ENCODE data around the gene NUMBL.

NUMBL gene

GRCh38 chr19:40688987-40689338 is 1.5 kb downstream of the NUMBL start:
- no peak for DNase-seq

- no peak for DNase-seq
These were observed 2.1 kb downstream of the NUMBL start for GRCh38 chr19:40688309-40688708.

- DNase-seq, result no peak
These were observed 2.9 kb downstream of the NUMBL start for GRCh38 chr19:40687525-40688016.

- no peak for DNase-seq
These were observed 3.4 kb downstream of the NUMBL start for GRCh38 chr19:40686882-40687524.

- DNase-seq, result no peak
These were observed 4.9 kb downstream of the NUMBL start for GRCh38 chr19:40685563-40685962.

GRCh38 chr19:40685016-40685526 is 5.4 kb downstream of the NUMBL start:
- DNase-seq, result no peak

- DNase-seq, result no peak
These were observed 6.2 kb downstream of the NUMBL start for GRCh38 chr19:40684280-40684679.

GRCh38 chr19:40683437-40683836 is 7.0 kb downstream of the NUMBL start:
- no peak for DNase-seq

- no peak for DNase-seq
These were observed 8.0 kb downstream of the NUMBL start for GRCh38 chr19:40682431-40682964.

GRCh38 chr19:40681039-40681438 is 9.4 kb downstream of the NUMBL start:
- DNase-seq, result no peak

GRCh38 chr19:40677156-40677555 is 13.3 kb downstream of the NUMBL start:
- DNase-seq, result no peak

- DNase-seq, result no peak
These were observed 16.2 kb downstream of the NUMBL start for GRCh38 chr19:40674291-40674690.

- DNase-seq, result no peak
These were observed 17.1 kb downstream of the NUMBL start for GRCh38 chr19:40673397-40673796.

GRCh38 chr19:40672573-40673299 is 17.7 kb downstream of the NUMBL start:
- DNase-seq, result no peak

- DNase-seq, result no peak
These were observed 18.4 kb downstream of the NUMBL start for GRCh38 chr19:40672038-40672437.

- no peak for DNase-seq
These were observed 19.0 kb downstream of the NUMBL start for GRCh38 chr19:40671404-40671803.

- DNase-seq, result no peak
These were observed 21.3 kb downstream of the NUMBL start for GRCh38 chr19:40668991-40669614.

GRCh38 chr19:40667602-40668001 is 22.8 kb downstream of the NUMBL start:
- no peak for DNase-seq

- no peak for DNase-seq
These were observed 23.5 kb downstream of the NUMBL start for GRCh38 chr19:40666803-40667438.

GRCh38 chr19:40663695-40664692 is 26.5 kb downstream of the NUMBL start:
- no peak for DNase-seq

GRCh38 chr19:40662925-40663694 is 27.3 kb downstream of the NUMBL start:
- DNase-seq, result no peak

All from NCI-H1436 treated with DMSO at 0.1 percent for 48 hours (cell line).